Right atrium auricular region (tissue), 2 donors: Measurements from ENCODE around the gene CDK14. TPM values are rescaled to one million over a fixed set of nuclear protein-coding genes. Genes with fewer than 3 reads are reported as not detected.

Experiments used
- DNase-seq: peaks from one replicate; pipeline ENCODE4 v3.0.0-alpha.2; 2019; ENCODE audit warnings: low spot score
- H3K27ac ChIP-seq, 2 donors: fragments of 200-600 bp; sonication (generic); 1 replicate in 1 of 2; 2 replicates in 1 of 2; pipeline ENCODE4 v1.5.1; 2016 to 2019
- H3K27me3 ChIP-seq, 2 donors: fragments of 200-600 bp; sonication (generic); one replicate each; pipeline versions ENCODE4 v1.5.1 to v1.6.0; 2017 to 2019
- H3K36me3 ChIP-seq: fragments of 200-600 bp; sonication (generic); one replicate; pipeline ENCODE4 v1.5.1; 2016
- H3K4me1 ChIP-seq, 2 donors: fragments of 200-600 bp; sonication (generic); one replicate each; pipeline versions ENCODE4 v1.5.1 to v1.6.0; 2017 to 2019
- H3K4me3 ChIP-seq, 2 donors: fragments of 200-600 bp; sonication (generic); 1 replicate in 1 of 2; 2 replicates in 1 of 2; pipeline ENCODE4 v1.5.1; 2017 to 2019; ENCODE audit warnings: mild to moderate bottlenecking in 1 of 2, moderate library complexity in 1 of 2
- H3K9me3 ChIP-seq, 2 donors: fragments of 200-600 bp; sonication (generic); one replicate each; pipeline ENCODE4 v1.5.1; 2019
- total RNA-seq, 2 donors: library from RNA; depleted of rRNA; stranded (reverse); fragments of >200 nt; gene quantifications; one replicate each; pipeline ENCODE4 v1.1.0, GENCODE V29; 2016
- TF ChIP-seq, protein P1 (sequence below), 2 donors: fragments of 200-600 bp; sonication (generic); IDR thresholded peaks; one replicate each; pipeline ENCODE4 v1.5.1; 2019; ENCODE audit warnings: antibody characterized with exemption in 2 of 2

The CDK14 gene
- total RNA-seq, 2 donors from 2014 or later: 21.5 to 37.9 TPM

DNA sequence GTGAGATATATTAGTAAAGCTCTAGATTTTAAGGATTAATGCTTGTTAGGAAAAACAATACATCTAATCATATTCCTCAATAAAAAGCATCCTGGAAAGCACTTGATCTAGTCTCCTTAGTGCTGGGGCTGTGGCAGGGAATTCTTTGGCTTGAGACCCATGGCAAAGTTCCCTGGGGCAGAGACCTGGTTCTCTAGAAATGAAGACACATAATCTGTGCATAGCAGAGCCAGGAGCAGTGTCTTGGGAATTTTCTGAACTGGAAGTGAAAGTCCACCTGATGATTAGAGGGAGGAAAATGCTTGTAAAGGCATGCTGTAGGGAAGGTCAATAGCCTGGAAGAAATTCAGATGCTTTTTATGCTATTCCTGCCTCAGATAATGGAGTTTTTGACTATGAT lies 247.4 kb downstream of the CDK14 start:
- Histone ChIP-seq H3K27me3 (no peaks in the 10 kb centered on the region), H3K4me1 (peaks cover 0 to 30% of the 10 kb centered on the region in 2 donors), H3K27ac (no peak overlapping the region), H3K4me3 (no peak overlapping the region), H3K9me3 (peaks cover 0 to 5% of the 10 kb centered on the region in 2 donors), H3K36me3 (no peaks in the 10 kb centered on the region)
- TF ChIP-seq, protein P1, sequence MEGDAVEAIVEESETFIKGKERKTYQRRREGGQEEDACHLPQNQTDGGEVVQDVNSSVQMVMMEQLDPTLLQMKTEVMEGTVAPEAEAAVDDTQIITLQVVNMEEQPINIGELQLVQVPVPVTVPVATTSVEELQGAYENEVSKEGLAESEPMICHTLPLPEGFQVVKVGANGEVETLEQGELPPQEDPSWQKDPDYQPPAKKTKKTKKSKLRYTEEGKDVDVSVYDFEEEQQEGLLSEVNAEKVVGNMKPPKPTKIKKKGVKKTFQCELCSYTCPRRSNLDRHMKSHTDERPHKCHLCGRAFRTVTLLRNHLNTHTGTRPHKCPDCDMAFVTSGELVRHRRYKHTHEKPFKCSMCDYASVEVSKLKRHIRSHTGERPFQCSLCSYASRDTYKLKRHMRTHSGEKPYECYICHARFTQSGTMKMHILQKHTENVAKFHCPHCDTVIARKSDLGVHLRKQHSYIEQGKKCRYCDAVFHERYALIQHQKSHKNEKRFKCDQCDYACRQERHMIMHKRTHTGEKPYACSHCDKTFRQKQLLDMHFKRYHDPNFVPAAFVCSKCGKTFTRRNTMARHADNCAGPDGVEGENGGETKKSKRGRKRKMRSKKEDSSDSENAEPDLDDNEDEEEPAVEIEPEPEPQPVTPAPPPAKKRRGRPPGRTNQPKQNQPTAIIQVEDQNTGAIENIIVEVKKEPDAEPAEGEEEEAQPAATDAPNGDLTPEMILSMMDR (IDR thresholded peaks at IDR 0.05): no peak
- DNase-seq: no peak

DNA sequence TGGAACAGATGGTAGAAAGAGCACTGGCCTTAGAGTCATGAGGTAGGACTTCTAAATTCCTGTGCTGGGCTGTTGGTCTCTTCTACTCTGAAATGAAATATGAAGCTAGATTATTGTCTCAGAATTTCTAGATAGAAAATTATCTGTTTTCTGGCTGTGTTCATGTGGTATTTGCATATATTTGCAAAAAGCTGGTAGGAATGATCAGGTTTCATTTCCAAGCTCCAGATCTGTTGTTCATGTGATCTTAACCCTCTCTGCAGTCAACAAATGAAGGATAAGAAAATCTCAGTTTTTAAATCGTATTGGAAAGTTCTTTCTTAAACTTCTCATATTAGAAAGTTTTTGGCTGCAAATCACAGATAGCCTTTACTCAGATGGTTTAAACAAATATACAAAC lies 248.3 kb downstream of the CDK14 start:
- H3K4me3 ChIP-seq: no peak overlapping the region
- H3K4me1 ChIP-seq: peaks cover 0 to 30% of the 10 kb centered on the region in 2 donors
- TF ChIP-seq, protein P1 (IDR thresholded peaks at IDR 0.05): no peak
- H3K36me3 ChIP-seq: no peaks in the 10 kb centered on the region
- no peak overlapping the region for H3K27ac ChIP-seq
- no peak for DNase-seq
- no peaks in the 10 kb centered on the region for H3K9me3 ChIP-seq
- no peaks in the 10 kb centered on the region for H3K27me3 ChIP-seq

DNA sequence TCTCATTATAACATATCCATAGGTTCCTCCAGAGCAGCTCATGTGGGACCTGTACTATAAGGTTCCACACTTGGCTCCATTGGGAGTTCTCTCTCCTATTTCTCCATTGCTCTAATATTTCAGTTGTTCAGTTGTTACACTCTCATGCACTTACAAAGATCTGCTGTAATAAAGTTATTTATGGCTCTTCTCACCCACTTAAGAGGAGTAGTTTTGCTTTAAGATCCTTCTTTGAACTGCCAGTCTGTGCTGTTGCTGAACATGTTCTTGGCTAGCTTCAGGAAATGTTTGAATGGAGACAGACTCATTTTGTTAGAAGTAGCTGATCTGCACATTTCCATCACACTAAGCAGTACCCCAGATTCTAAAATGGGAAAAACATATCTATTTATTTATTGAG lies 250.1 kb downstream of the CDK14 start:
- no peak for DNase-seq
- no peak overlapping the region for H3K27ac ChIP-seq
- no peaks in the 10 kb centered on the region for H3K36me3 ChIP-seq
- no peak overlapping the region for H3K4me3 ChIP-seq
- H3K27me3 ChIP-seq: no peaks in the 10 kb centered on the region
- TF ChIP-seq, protein P1 (IDR thresholded peaks at IDR 0.05): no peak
- H3K4me1 ChIP-seq: peaks cover 0 to 30% of the 10 kb centered on the region in 2 donors
- no peaks in the 10 kb centered on the region for H3K9me3 ChIP-seq

DNA sequence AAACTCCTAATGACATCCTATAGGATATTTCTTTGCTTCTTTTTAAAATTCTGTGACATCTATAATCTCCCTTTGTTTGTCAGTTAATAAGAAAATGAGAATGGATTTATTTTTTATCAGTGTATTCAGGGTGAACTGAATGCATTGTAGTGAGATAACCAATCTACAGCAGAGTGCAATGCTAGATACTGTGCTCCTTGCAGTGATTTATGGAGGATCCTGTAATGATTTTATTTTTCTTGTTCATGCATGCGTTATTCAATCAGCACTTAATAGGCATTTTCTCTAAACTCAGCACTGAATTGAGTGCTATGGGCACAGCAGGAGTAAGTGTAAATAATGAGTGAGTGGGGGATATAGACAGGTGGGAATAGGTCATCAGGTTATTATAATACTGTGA lies 253.9 kb downstream of the CDK14 start:
- no peak overlapping the region for H3K4me3 ChIP-seq
- no peak for DNase-seq
- H3K27ac ChIP-seq: no peak overlapping the region
- TF ChIP-seq, protein P1 (IDR thresholded peaks at IDR 0.05): no peak
- H3K36me3 ChIP-seq: no peaks in the 10 kb centered on the region
- H3K4me1 ChIP-seq: peaks cover 0 to 13% of the 10 kb centered on the region in 2 donors
- H3K9me3 ChIP-seq: no peaks in the 10 kb centered on the region
- H3K27me3 ChIP-seq: no peaks in the 10 kb centered on the region

DNA sequence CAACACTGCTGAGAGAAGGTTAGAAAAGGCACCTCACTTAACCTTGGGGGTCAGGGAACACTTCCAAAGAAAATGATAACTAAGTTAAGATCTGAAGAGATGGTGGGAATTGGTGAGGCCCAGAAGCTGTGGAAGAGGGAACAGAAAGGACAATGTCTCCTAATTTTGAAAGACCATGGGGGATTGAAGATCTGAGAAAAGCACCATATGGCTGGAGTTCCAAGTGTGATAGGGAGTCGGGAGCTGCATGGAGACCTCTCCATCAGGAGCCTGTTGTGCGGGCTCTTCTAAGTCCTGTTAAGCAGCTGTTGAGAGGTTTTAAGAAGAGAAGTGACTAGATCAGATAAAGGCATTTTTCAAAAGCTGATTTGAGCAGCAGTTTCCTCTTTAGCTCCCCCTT lies 254.3 kb downstream of the CDK14 start:
- H3K4me1 ChIP-seq: peaks cover 0 to 13% of the 10 kb centered on the region in 2 donors
- H3K4me3 ChIP-seq: no peak overlapping the region
- no peak for DNase-seq
- H3K9me3 ChIP-seq: no peaks in the 10 kb centered on the region
- no peaks in the 10 kb centered on the region for H3K36me3 ChIP-seq
- no peaks in the 10 kb centered on the region for H3K27me3 ChIP-seq
- H3K27ac ChIP-seq: no peak overlapping the region
- TF ChIP-seq, protein P1 (IDR thresholded peaks at IDR 0.05): no peak

DNA sequence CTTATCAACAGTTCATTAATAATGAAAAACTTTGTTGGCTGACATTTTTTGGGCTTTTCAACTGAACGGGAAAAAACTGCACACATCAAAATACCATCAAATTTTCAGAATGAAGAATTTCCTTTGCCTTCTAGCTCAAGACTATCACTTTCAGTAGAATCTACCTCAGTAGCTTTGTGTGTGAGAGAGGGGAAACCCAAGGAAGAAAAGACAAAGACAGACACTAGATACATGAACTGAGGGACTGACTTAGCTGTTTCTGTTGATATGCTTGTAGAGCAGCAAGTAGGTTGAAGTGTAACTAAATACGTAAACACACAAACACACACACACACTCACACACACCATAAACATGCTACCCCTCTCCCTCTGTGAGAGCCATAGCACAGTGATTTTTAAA lies 257.1 kb downstream of the CDK14 start:
- no peaks in the 10 kb centered on the region for H3K9me3 ChIP-seq
- TF ChIP-seq, protein P1 (IDR thresholded peaks at IDR 0.05): no peak
- no peak overlapping the region for H3K27ac ChIP-seq
- DNase-seq: no peak
- H3K4me1 ChIP-seq: peaks cover 0 to 3% of the 10 kb centered on the region in 2 donors
- H3K27me3 ChIP-seq: no peaks in the 10 kb centered on the region
- H3K36me3 ChIP-seq: no peaks in the 10 kb centered on the region
- H3K4me3 ChIP-seq: no peak overlapping the region
